ENCODE measurements around the gene GRM5.

- TF ChIP-seq POLR2AphosphoS5 (IDR thresholded peaks at IDR 0.05; ENCODE audit: low read depth, low read length) (no peak), TAF1 (IDR thresholded peaks at IDR 0.05; ENCODE audit: borderline replicate concordance, insufficient read depth, low read length) (no peak), FOXP2 (optimal IDR thresholded peaks at IDR 0.05; ENCODE audit: borderline replicate concordance, extremely low read depth, extremely low read length, insufficient read depth) (no peak)
These were observed 410.6 kb downstream of the GRM5 start for GRCh38 chr11:88655196-88655595.
